Measurements from ENCODE around the gene CFAP74. TPM values are rescaled to one million over a fixed set of nuclear protein-coding genes. Genes with fewer than 3 reads are reported as not detected.

CFAP74 gene
- total and polyA plus RNA-seq, 2 donors (not counting 3 experiments of a cell fraction or from before 2014, with no cell fraction given): not detected

DNA sequence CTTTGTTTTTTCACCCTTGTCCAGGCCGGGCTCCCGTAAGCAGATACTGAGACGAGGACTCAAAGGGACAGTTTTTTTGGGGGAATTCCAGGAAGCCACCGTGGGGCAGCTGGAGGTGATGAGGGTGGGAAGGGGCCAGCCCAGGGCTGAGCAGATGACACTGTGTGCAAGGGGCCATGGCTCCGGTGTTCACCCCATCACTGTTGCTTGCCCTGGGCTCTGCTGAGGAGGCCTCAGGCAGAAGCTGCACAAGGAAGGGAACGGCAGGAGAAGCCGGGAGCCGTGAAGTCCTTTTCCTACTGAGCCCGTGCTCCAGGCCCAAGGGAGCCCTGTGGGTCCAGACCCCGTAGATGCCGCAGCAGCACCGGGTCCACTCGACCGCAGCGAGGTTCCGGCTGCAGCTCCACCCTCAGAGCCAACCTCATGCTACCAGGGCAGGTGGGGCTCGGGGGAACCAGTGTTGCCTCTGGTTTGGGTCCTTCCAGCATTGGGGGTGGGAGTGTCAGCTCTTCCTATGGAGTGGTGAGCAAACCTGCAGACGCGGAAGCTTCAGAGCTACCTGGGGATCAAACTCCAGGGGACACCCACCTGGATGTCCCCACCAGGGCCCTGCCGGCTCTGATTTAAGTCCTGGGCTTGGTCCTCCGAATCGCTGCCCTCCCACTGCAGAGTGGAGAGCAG lies 92.8 kb downstream of the CFAP74 start:
- Histone ChIP-seq H3K36me3 (ENCODE audit: control insufficient read depth in 2 of 2, extremely low read depth in 1 of 2, insufficient read depth in 2 of 2, low read length in 2 of 2) (no peaks in the 10 kb centered on the region), H3K4me1 (ENCODE audit: control insufficient read depth, extremely low read depth, insufficient read depth, low read length) (peaks cover 11% of the 10 kb centered on the region), H3K9me3 (replicated peaks; ENCODE audit: control insufficient read depth, insufficient read depth, low read length) (no peaks in the 10 kb centered on the region), H3K27me3 (ENCODE audit: control insufficient read depth in 2 of 2, insufficient read depth in 2 of 2, low read length in 2 of 2) (no peaks in the 10 kb centered on the region), H3K27ac (ENCODE audit: insufficient read depth, low read depth, low read length) (no peak overlapping the region), H3K4me2 (ENCODE audit: insufficient read depth, low read length) (no peak overlapping the region), H4K20me1 (replicated peaks; ENCODE audit: control insufficient read depth, extremely low read depth, insufficient read depth, low read length) (no peaks in the 10 kb centered on the region), H3K79me2 (ENCODE audit: control insufficient read depth, insufficient read depth, low read length) (peaks cover 3% of the 10 kb centered on the region), H3K4me3 (replicated peaks in 1 of 3; ENCODE audit: insufficient read depth in 1 of 3, low read depth in 1 of 3, low read length in 3 of 3) (no peak overlapping the region), H3K9ac (replicated peaks; ENCODE audit: extremely low read depth, insufficient read depth, low read length) (no peak overlapping the region), H3K9me1 (replicated peaks; ENCODE audit: control insufficient read depth, extremely low read depth, insufficient read depth, low read length) (no peaks in the 10 kb centered on the region), H2AFZ (ENCODE audit: low read depth, low read length) (no peak overlapping the region)
- POLR2A ChIA-PET: no interaction called here
- no peak for FAIRE-seq
- intact Hi-C loops (cut with micrococcal nuclease): loop anchor here (10.0 kb wide), 1 partner anchor 224 kb away; no protein-coding TSS in a partner anchor
- TF ChIP-seq MYC (IDR thresholded peaks at IDR 0.05; ENCODE audit: low read depth, low read length) (no peak), CTCF (IDR thresholded peaks at IDR 0.05; ENCODE audit: extremely low read depth in 1 of 2, insufficient read depth in 1 of 2, low read depth in 1 of 2, low read length in 2 of 2) (no peak), JUN (IDR thresholded peaks at IDR 0.05; ENCODE audit: borderline replicate concordance, insufficient read depth, insufficient read length, low read depth) (no peak), EZH2 (IDR thresholded peaks at IDR 0.05; ENCODE audit: borderline replicate concordance, low read depth, low read length, severe bottlenecking) (no peak), POLR2A (IDR thresholded peaks at IDR 0.05; ENCODE audit: low read depth, low read length) (no peak), POLR2AphosphoS5 (IDR thresholded peaks at IDR 0.05; ENCODE audit: insufficient read depth, low read depth, low read length) (no peak), GATA2 (IDR thresholded peaks at IDR 0.05; ENCODE audit: insufficient read depth, insufficient read length, low read depth, low read length) (no peak), FOS (IDR thresholded peaks at IDR 0.05; ENCODE audit: borderline replicate concordance, insufficient read depth, low read length) (no peak)
- TF ChIP-seq, protein P1, sequence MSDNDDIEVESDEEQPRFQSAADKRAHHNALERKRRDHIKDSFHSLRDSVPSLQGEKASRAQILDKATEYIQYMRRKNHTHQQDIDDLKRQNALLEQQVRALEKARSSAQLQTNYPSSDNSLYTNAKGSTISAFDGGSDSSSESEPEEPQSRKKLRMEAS (IDR thresholded peaks at IDR 0.05; ENCODE audit: insufficient read depth, insufficient read length): no peak
- CTCF ChIA-PET: interaction anchor here (2.8 kb wide), 1 partner anchor 134 kb away, joined by 16 read pairs; no protein-coding TSS in a partner anchor
- dilution Hi-C loops (cut with MboI; ENCODE audit: extremely low pct_ligation_motif_present, low sequenced_read_pairs): no loop called here
- DNase-seq (ENCODE audit: low read depth, low spot score): no peak
- BruUV-seq (replicated peaks): no TSS peak

All from endothelial cell of umbilical vein (primary cell).